Subcutaneous abdominal adipose tissue (tissue), 5 donors: ENCODE data around the gene SORCS3.

Experiments
- H3K27ac ChIP-seq: one replicate; pipeline ENCODE4 v1.7.0; 2013; ENCODE audit warnings: low read depth, mild to moderate bottlenecking, inconsistent platforms, low read length, moderate library complexity
- H3K27me3 ChIP-seq, 5 donors: one replicate each; pipeline ENCODE4 v1.7.0; 2013; ENCODE audit warnings: low read length in 5 of 5, inconsistent platforms in 1 of 5; ENCODE audit not compliant: control insufficient read depth in 5 of 5, insufficient read depth in 4 of 5
- H3K36me3 ChIP-seq, 5 donors: one replicate each; pipeline ENCODE4 v1.7.0; 2013; ENCODE audit warnings: low read length in 5 of 5; ENCODE audit not compliant: control insufficient read depth in 5 of 5, insufficient read depth in 5 of 5
- H3K4me1 ChIP-seq, 5 donors: one replicate each; pipeline ENCODE4 v1.7.0; 2013; ENCODE audit warnings: low read length in 5 of 5, mild to moderate bottlenecking in 3 of 5, moderate library complexity in 1 of 5; ENCODE audit not compliant: control insufficient read depth in 5 of 5, insufficient read depth in 5 of 5
- H3K4me3 ChIP-seq, 5 donors: one replicate each; pipeline ENCODE4 v1.7.0; 2013; ENCODE audit warnings: low read length in 5 of 5, low read depth in 1 of 5
- H3K9ac ChIP-seq, 5 donors: one replicate each; pipeline ENCODE4 v1.7.0; 2013; ENCODE audit warnings: low read length in 5 of 5, mild to moderate bottlenecking in 4 of 5, moderate library complexity in 3 of 5
- H3K9me3 ChIP-seq, 5 donors: one replicate each; pipeline ENCODE4 v1.7.0; 2013; ENCODE audit warnings: low read length in 5 of 5; ENCODE audit not compliant: control insufficient read depth in 5 of 5
- donor health status: healthy.
- donor health status: healthy.
- donor health status: healthy.
- donor health status: healthy.
- donor health status: healthy.

SORCS3 gene

GRCh38 chr10:104895981-104896380, 254.9 kb downstream of the SORCS3 start:
- H3K4me3 ChIP-seq = no peak overlapping the region
- no peaks in the 10 kb centered on the region for H3K36me3 ChIP-seq
- peaks cover 0 to 11% (median 7%) of the 10 kb centered on the region in 5 donors for H3K9me3 ChIP-seq
- H3K4me1 ChIP-seq = no peaks in the 10 kb centered on the region
- H3K9ac ChIP-seq = no peak overlapping the region
- no peak overlapping the region for H3K27ac ChIP-seq
- H3K27me3 ChIP-seq = no peaks in the 10 kb centered on the region

GRCh38 chr10:104897696-104898095, 256.6 kb downstream of the SORCS3 start:
- no peaks in the 10 kb centered on the region for H3K36me3 ChIP-seq
- H3K27ac ChIP-seq = no peak overlapping the region
- H3K9ac ChIP-seq = no peak overlapping the region
- H3K9me3 ChIP-seq = peaks cover 0 to 4% (median 2%) of the 10 kb centered on the region in 5 donors
- no peaks in the 10 kb centered on the region for H3K4me1 ChIP-seq
- H3K4me3 ChIP-seq = no peak overlapping the region
- H3K27me3 ChIP-seq = no peaks in the 10 kb centered on the region

GRCh38 chr10:104899779-104900178, 258.7 kb downstream of the SORCS3 start:
- Histone ChIP-seq H3K36me3 (no peaks in the 10 kb centered on the region), H3K9me3 (peaks cover 0 to 2% (median 0%) of the 10 kb centered on the region in 5 donors), H3K27me3 (no peaks in the 10 kb centered on the region), H3K4me3 (no peak overlapping the region), H3K27ac (no peak overlapping the region), H3K4me1 (peaks cover 0 to 4% (median 0%) of the 10 kb centered on the region in 5 donors), H3K9ac (no peak overlapping the region)

DNA sequence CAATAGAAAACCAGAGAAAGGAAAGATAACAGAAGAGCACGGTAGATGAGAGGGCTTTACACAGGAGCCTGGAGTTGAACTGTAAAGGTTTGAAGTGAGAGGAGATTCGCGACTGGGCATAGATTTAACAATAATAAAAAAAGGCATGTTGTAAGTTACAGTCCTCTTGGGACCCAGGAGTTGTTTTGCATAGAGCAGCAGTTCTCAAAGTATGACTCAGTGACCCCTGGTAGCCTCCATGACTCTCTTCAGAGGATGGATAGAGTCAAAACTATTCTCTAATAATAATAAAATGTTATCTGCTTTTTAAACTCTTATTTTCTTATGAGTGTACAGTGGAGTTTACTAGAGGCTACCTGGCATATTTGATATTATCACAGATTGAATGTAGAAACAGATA, 262.3 kb downstream of the SORCS3 start:
- Histone ChIP-seq H3K9me3 (peaks cover 0 to 2% (median 0%) of the 10 kb centered on the region in 5 donors), H3K4me3 (no peak overlapping the region), H3K9ac (no peak overlapping the region), H3K27ac (no peak overlapping the region), H3K36me3 (no peaks in the 10 kb centered on the region), H3K27me3 (peaks cover 0 to 5% (median 0%) of the 10 kb centered on the region in 5 donors), H3K4me1 (peaks cover 0 to 4% (median 0%) of the 10 kb centered on the region in 5 donors)

- H3K27ac ChIP-seq = no peak overlapping the region
- no peak overlapping the region for H3K4me3 ChIP-seq
- H3K9ac ChIP-seq = no peak overlapping the region
- H3K27me3 ChIP-seq = peaks cover 0 to 10% (median 0%) of the 10 kb centered on the region in 5 donors
- H3K36me3 ChIP-seq = no peaks in the 10 kb centered on the region
- peaks cover 0 to 2% (median 0%) of the 10 kb centered on the region in 5 donors for H3K9me3 ChIP-seq
- H3K4me1 ChIP-seq = peaks cover 0 to 4% (median 0%) of the 10 kb centered on the region in 5 donors
These were observed 263.7 kb downstream of the SORCS3 start for GRCh38 chr10:104904753-104905323.

DNA sequence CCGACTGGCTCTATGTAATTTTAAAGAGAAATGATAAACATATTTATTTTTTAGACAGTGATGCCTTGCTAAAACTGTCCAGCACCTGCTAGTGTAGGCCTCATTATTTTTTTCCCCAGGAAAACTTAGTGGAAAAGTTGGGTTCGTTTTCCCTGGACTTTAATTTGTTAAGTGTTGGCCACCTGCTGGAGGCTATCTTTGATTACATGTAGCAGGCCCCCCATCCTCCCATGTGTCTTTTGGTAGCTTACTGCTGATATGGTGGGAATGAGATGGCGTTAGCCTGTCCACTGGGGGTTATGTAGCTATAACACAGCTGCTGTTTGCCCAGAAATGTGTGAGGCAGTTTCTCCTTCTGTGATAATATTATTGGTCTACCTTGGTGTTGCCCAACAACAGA, 265.0 kb downstream of the SORCS3 start:
- peaks cover 0 to 10% (median 0%) of the 10 kb centered on the region in 5 donors for H3K27me3 ChIP-seq
- no peak overlapping the region for H3K9ac ChIP-seq
- no peak overlapping the region for H3K4me3 ChIP-seq
- H3K27ac ChIP-seq = no peak overlapping the region
- H3K4me1 ChIP-seq = peaks cover 0 to 4% (median 0%) of the 10 kb centered on the region in 5 donors
- H3K36me3 ChIP-seq = no peaks in the 10 kb centered on the region
- H3K9me3 ChIP-seq = peaks cover 0 to 2% (median 0%) of the 10 kb centered on the region in 5 donors

DNA sequence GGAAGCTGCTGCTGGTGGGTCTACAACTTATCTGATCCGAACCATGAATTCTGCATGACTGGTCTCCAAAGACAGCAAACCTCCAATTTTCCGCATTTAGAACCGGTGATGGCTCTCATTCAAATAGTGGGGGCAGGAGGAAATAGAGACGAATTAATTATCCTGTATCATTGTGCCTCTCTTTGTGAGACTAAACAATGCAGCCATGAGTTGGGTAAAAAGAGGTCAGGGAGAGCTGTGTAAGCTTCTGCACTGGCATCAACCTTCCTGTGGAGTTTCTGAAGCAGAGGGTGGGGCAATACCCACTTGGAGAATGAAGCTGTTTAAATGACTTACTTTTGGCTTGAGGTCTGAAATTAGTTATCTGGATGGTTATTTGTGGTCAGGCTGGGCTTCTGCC, 266.4 kb downstream of the SORCS3 start:
- Histone ChIP-seq H3K36me3 (no peaks in the 10 kb centered on the region), H3K27ac (no peak overlapping the region), H3K9ac (no peak overlapping the region), H3K27me3 (peaks cover 0 to 10% (median 0%) of the 10 kb centered on the region in 5 donors), H3K4me1 (peaks cover 0 to 4% (median 0%) of the 10 kb centered on the region in 5 donors), H3K4me3 (no peak overlapping the region), H3K9me3 (no peaks in the 10 kb centered on the region)

DNA sequence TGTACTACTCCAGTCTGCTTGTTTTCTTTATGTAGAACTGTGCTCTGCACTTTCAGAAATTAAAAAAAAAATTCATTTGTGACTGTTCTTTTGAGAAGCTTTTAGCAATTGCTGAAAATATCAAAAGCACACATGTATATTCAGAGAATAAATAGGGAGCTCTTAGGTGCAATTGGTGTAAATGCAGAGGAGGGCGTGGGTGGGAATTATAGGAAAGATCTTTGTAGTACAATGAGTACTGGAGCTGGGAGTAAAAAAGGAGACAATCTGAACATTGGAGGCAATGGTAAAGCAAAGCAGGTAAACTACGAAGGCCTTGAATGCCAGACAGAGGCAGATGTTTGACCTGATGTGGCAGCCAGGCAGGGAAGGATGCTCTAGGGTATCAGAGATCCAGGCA, 267.5 kb downstream of the SORCS3 start:
- peaks cover 0 to 10% (median 0%) of the 10 kb centered on the region in 5 donors for H3K27me3 ChIP-seq
- H3K9me3 ChIP-seq = no peaks in the 10 kb centered on the region
- H3K4me1 ChIP-seq = no peaks in the 10 kb centered on the region
- H3K4me3 ChIP-seq = no peak overlapping the region
- no peak overlapping the region for H3K9ac ChIP-seq
- no peak overlapping the region for H3K27ac ChIP-seq
- no peaks in the 10 kb centered on the region for H3K36me3 ChIP-seq

GRCh38 chr10:104910712-104911111, 269.6 kb downstream of the SORCS3 start:
- Histone ChIP-seq H3K27me3 (peaks cover 0 to 5% (median 0%) of the 10 kb centered on the region in 5 donors), H3K4me1 (no peaks in the 10 kb centered on the region), H3K27ac (no peak overlapping the region), H3K9me3 (no peaks in the 10 kb centered on the region), H3K9ac (no peak overlapping the region), H3K36me3 (no peaks in the 10 kb centered on the region), H3K4me3 (no peak overlapping the region)

DNA sequence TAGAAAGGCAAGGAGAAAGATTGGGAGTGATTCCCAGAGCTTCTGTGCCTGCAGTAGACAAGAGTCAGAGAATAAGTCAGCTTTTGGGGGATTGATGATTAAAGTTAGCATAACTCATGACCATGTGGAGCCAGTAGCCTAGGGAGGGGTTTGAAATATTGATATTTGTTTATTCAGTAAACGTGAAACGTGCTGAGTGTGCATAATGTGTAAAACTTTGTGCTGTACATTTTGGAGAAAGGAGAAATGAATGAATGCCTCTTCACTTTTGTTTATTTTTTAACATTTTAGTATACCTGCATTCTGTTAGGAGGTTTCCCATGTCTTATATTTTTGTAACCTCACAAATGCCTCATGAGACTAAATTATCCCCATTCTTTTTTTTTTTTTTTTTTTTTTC, 272.3 kb downstream of the SORCS3 start:
- H3K4me1 ChIP-seq = no peaks in the 10 kb centered on the region
- H3K4me3 ChIP-seq = no peak overlapping the region
- H3K27ac ChIP-seq = no peak overlapping the region
- no peak overlapping the region for H3K9ac ChIP-seq
- H3K36me3 ChIP-seq = no peaks in the 10 kb centered on the region
- no peaks in the 10 kb centered on the region for H3K9me3 ChIP-seq
- H3K27me3 ChIP-seq = peaks cover 0 to 5% (median 0%) of the 10 kb centered on the region in 5 donors
